ENCODE results near the gene YWHAG. TPM values are rescaled to one million over a fixed set of nuclear protein-coding genes. Genes with fewer than 3 reads are reported as not detected.
"Not testable (repeated sequence)": the region's sequence is repeated elsewhere in the genome, so short reads cannot be mapped to it uniquely, and the experiment has no call there.

YWHAG gene
- total and polyA plus RNA-seq, 2 of the 13 experiments (the other 11 are each of a cell fraction or from before 2014, with no cell fraction given): 36.9 to 67.5 TPM

- 0 out of 2 replicates have a peak, but pooled peaks have one; percentile 10 for TF ChIP-seq TBX3 (IDR thresholded peaks at IDR 0.05; ENCODE audit: borderline replicate concordance)
- no peak for TF ChIP-seq MXD3 (CRISPR knock-in tag; IDR thresholded peaks at IDR 0.05)
- no peak for TF ChIP-seq HHEX (CRISPR knock-in tag; IDR thresholded peaks at IDR 0.05)
- no peak for TF ChIP-seq ZBED4 (CRISPR knock-in tag; IDR thresholded peaks at IDR 0.05; ENCODE audit: borderline replicate concordance)
- TF ChIP-seq HDAC6 (IDR thresholded peaks at IDR 0.05; ENCODE audit: low read depth, low read length): no peak
Observed at GRCh38 chr7:76392531-76393115, 33.8 kb upstream of the YWHAG start (continued).

- Histone ChIP-seq H3K79me2 (ENCODE audit: insufficient read depth, low read length) (no peaks in the 10 kb centered on the region), H3K27ac (ENCODE audit: extremely low read length, insufficient read depth, low read length) (no peak overlapping the region), H3K36me3 (replicated peaks in 1 of 2; ENCODE audit: control insufficient read depth in 1 of 2, insufficient read depth in 2 of 2, low read length in 2 of 2) (no peaks in the 10 kb centered on the region), H3K4me2 (ENCODE audit: low read depth, low read length) (no peak overlapping the region), H4K20me1 (ENCODE audit: insufficient read depth, low read length) (no peaks in the 10 kb centered on the region), H3K4me1 (ENCODE audit: insufficient read depth, low read length) (peaks cover 38% of the 10 kb centered on the region), H2AFZ (ENCODE audit: low read length) (no peak overlapping the region), H3K9me3 (ENCODE audit: low read length) (no peaks in the 10 kb centered on the region), H3K4me3 (replicated peaks in 1 of 3; ENCODE audit: insufficient read depth in 1 of 3, low read depth in 2 of 3, low read length in 3 of 3) (no peak overlapping the region), H3K9ac (ENCODE audit: insufficient read depth, low read depth, low read length) (no peak overlapping the region), H3K27me3 (ENCODE audit: control insufficient read depth in 1 of 2, insufficient read depth in 2 of 2, low read length in 2 of 2) (no peaks in the 10 kb centered on the region)
- DNase-seq (ENCODE audit: low spot score) (no peak), ATAC-seq (no peak), FAIRE-seq (no peak)
- WGBS (ENCODE audit: low lambda C conversion rate): 96% methylated on average over 5 of the region's 13 CpGs
- ChIA-PET POLR2A (interaction anchor here (1.1 kb wide), 1 partner anchor 30 kb away, joined by 3 read pairs; no protein-coding TSS in a partner anchor), CTCF (ENCODE audit: low intra/inter-chr PET ratio, low total read pairs) (no interaction called here)
- TF ChIP-seq RBFOX2 (IDR thresholded peaks at IDR 0.05; ENCODE audit: low read depth, low read length): 0 out of 2 replicates have a peak, but pooled peaks have one; percentile 19
- peak; percentile 35 for TF ChIP-seq AGO2 (optimal IDR thresholded peaks at IDR 0.05; ENCODE audit: low read depth, low read length)
- no peak for TF ChIP-seq ZNF460 (CRISPR knock-in tag; IDR thresholded peaks at IDR 0.05; ENCODE audit: borderline replicate concordance)
- no peak for TF ChIP-seq KMT2A (CRISPR knock-in tag; IDR thresholded peaks at IDR 0.05)
- 0 out of 2 replicates have a peak, but pooled peaks have one; percentile 24 for TF ChIP-seq HNRNPL (IDR thresholded peaks at IDR 0.05; ENCODE audit: low read depth, low read length)
- in situ Hi-C loops (cut with HindIII; ENCODE audit: extremely low pct_ligation_motif_present, low pct_unique_long_range_greater_than_20kb) (no loop called here), intact Hi-C loops (cut with micrococcal nuclease; ENCODE audit: unreplicated experiment) (no loop called here)
- BruUV-seq (replicated peaks): no TSS peak
Observed at GRCh38 chr7:76390092-76390491, 31.3 kb upstream of the YWHAG start.

- H3K36me3 ChIP-seq (replicated peaks in 1 of 2; ENCODE audit: control insufficient read depth in 1 of 2, insufficient read depth in 2 of 2, low read length in 2 of 2); H3K9ac ChIP-seq (ENCODE audit: insufficient read depth, low read depth, low read length); H3K4me3 ChIP-seq (replicated peaks in 1 of 3; ENCODE audit: insufficient read depth in 1 of 3, low read depth in 2 of 3, low read length in 3 of 3); POLR2A ChIA-PET; DNase-seq (ENCODE audit: low spot score); H3K9me3 ChIP-seq (ENCODE audit: low read length); H3K27me3 ChIP-seq (ENCODE audit: control insufficient read depth in 1 of 2, insufficient read depth in 2 of 2, low read length in 2 of 2); H4K20me1 ChIP-seq (ENCODE audit: insufficient read depth, low read length); in situ Hi-C loops (cut with HindIII; ENCODE audit: extremely low pct_ligation_motif_present, low pct_unique_long_range_greater_than_20kb); intact Hi-C loops (cut with micrococcal nuclease; ENCODE audit: unreplicated experiment); BruUV-seq (replicated peaks); H2AFZ ChIP-seq (ENCODE audit: low read length); H3K79me2 ChIP-seq (ENCODE audit: insufficient read depth, low read length); FAIRE-seq; H3K27ac ChIP-seq (ENCODE audit: extremely low read length, insufficient read depth, low read length); H3K4me2 ChIP-seq (ENCODE audit: low read depth, low read length); ATAC-seq; CTCF ChIA-PET (ENCODE audit: low intra/inter-chr PET ratio, low total read pairs): not testable (repeated sequence)
- 93% methylated on average over 6 of the region's 6 CpGs for WGBS (ENCODE audit: low lambda C conversion rate)
- peaks cover 34% of the 10 kb centered on the region for H3K4me1 ChIP-seq (ENCODE audit: insufficient read depth, low read length)
Observed at GRCh38 chr7:76387789-76388188, 29.0 kb upstream of the YWHAG start.
